ENCODE results near the gene RTBDN. TPM values are rescaled to one million over a fixed set of nuclear protein-coding genes. Genes with fewer than 3 reads are reported as not detected.

Gene RTBDN
- total RNA-seq, 1 donor from 2014 or later: not detected

- Mint-ChIP-seq H3K9me3 (ENCODE audit: unreplicated experiment) (no peaks in the 10 kb centered on the region), H3K4me3 (ENCODE audit: unreplicated experiment) (peak overlapping the region; percentile 96), H3K27me3 (ENCODE audit: unreplicated experiment) (no peaks in the 10 kb centered on the region), H3K36me3 (ENCODE audit: unreplicated experiment) (peaks cover 2% of the 10 kb centered on the region), H3K4me1 (ENCODE audit: unreplicated experiment) (peaks cover 46% of the 10 kb centered on the region), H3K27ac (ENCODE audit: unreplicated experiment) (peak overlapping the region; percentile 98)
- no peak for DNase-seq (ENCODE audit: extremely low spot score, unreplicated experiment)
- no peak for TF ChIP-seq CTCF (IDR thresholded peaks at IDR 0.05)
Measured at GRCh38 chr19:12790628-12791344, 43.6 kb downstream of the RTBDN start.

- Mint-ChIP-seq H3K9me3 (ENCODE audit: unreplicated experiment) (no peaks in the 10 kb centered on the region), H3K4me1 (ENCODE audit: unreplicated experiment) (peaks cover 43% of the 10 kb centered on the region), H3K4me3 (ENCODE audit: unreplicated experiment) (peak overlapping the region; percentile 96), H3K27me3 (ENCODE audit: unreplicated experiment) (no peaks in the 10 kb centered on the region), H3K27ac (ENCODE audit: unreplicated experiment) (peak overlapping the region; percentile 98), H3K36me3 (ENCODE audit: unreplicated experiment) (peaks cover 2% of the 10 kb centered on the region)
- peak; percentile 99 for DNase-seq (ENCODE audit: extremely low spot score, unreplicated experiment)
- TF ChIP-seq CTCF (IDR thresholded peaks at IDR 0.05): no peak
Measured at GRCh38 chr19:12789904-12790619, 44.3 kb downstream of the RTBDN start.

- H3K27me3 Mint-ChIP-seq (ENCODE audit: unreplicated experiment): no peaks in the 10 kb centered on the region
- peaks cover 38% of the 10 kb centered on the region for H3K4me1 Mint-ChIP-seq (ENCODE audit: unreplicated experiment)
- no peak for DNase-seq (ENCODE audit: extremely low spot score, unreplicated experiment)
- no peaks in the 10 kb centered on the region for H3K9me3 Mint-ChIP-seq (ENCODE audit: unreplicated experiment)
- H3K4me3 Mint-ChIP-seq (ENCODE audit: unreplicated experiment): peak overlapping the region; percentile 70
- H3K36me3 Mint-ChIP-seq (ENCODE audit: unreplicated experiment): peaks cover 2% of the 10 kb centered on the region
- TF ChIP-seq CTCF (IDR thresholded peaks at IDR 0.05): no peak
- peak overlapping the region; percentile 98 for H3K27ac Mint-ChIP-seq (ENCODE audit: unreplicated experiment)
Measured at GRCh38 chr19:12789098-12789903, 45.1 kb downstream of the RTBDN start.

- H3K27ac Mint-ChIP-seq (ENCODE audit: unreplicated experiment): peak overlapping the region; percentile 98
- DNase-seq (ENCODE audit: extremely low spot score, unreplicated experiment): no peak
- H3K4me3 Mint-ChIP-seq (ENCODE audit: unreplicated experiment): peak overlapping the region; percentile 70
- TF ChIP-seq CTCF (IDR thresholded peaks at IDR 0.05): no peak
- no peaks in the 10 kb centered on the region for H3K9me3 Mint-ChIP-seq (ENCODE audit: unreplicated experiment)
- peaks cover 34% of the 10 kb centered on the region for H3K4me1 Mint-ChIP-seq (ENCODE audit: unreplicated experiment)
- no peaks in the 10 kb centered on the region for H3K27me3 Mint-ChIP-seq (ENCODE audit: unreplicated experiment)
- peaks cover 2% of the 10 kb centered on the region for H3K36me3 Mint-ChIP-seq (ENCODE audit: unreplicated experiment)
Measured at GRCh38 chr19:12788682-12789097, 45.7 kb downstream of the RTBDN start.

Data from osteocyte (in vitro differentiated cells).